Activated T-cell treated with anti-CD3 and anti-CD28 coated beads, Interleukin-2, amount 50 U/mL, for 72 hours (primary cell): ENCODE measurements around the gene UBE2S. TPM values are rescaled to one million over a fixed set of nuclear protein-coding genes. Genes with fewer than 3 reads are reported as not detected.

Experiments
- ATAC-seq, 2 donors: fragments of 150-1000 bp; cut with Tn5 transposase; replicated peaks in 1 of 2; 2 replicates each; pipeline ENCODE4 v1.10.0; 2021; ENCODE audit warnings: moderate library complexity in 2 of 2, mild to moderate bottlenecking in 1 of 2
- DNase-seq, 2 donors: peaks; one replicate each; pipeline ENCODE4 v3.0.0; 2021 to 2022; ENCODE audit warnings: mixed read lengths in 1 of 2
- H3K27ac Mint-ChIP-seq: one replicate; pipeline ENCODE4 v1.8.0; 2022; ENCODE audit warnings: mild to moderate bottlenecking, moderate library complexity, mixed read lengths
- H3K27me3 Mint-ChIP-seq: one replicate; pipeline ENCODE4 v1.8.0; 2022; ENCODE audit warnings: low read depth, mixed read lengths
- H3K36me3 Mint-ChIP-seq, 2 donors: one replicate each; pipeline ENCODE4 v1.8.0; 2022; ENCODE audit warnings: mixed read lengths in 2 of 2, mild to moderate bottlenecking in 1 of 2; ENCODE audit not compliant: insufficient read depth in 2 of 2
- H3K4me1 Mint-ChIP-seq: one replicate; pipeline ENCODE4 v1.8.0; 2022; ENCODE audit warnings: low read depth, mixed read lengths
- H3K4me3 Mint-ChIP-seq, 2 donors: one replicate each; pipeline ENCODE4 v1.8.0; 2022; ENCODE audit warnings: mild to moderate bottlenecking in 2 of 2, mixed read lengths in 2 of 2, moderate library complexity in 2 of 2
- H3K9me3 Mint-ChIP-seq, 2 donors: one replicate each; pipeline ENCODE4 v1.8.0; 2022; ENCODE audit warnings: mixed read lengths in 2 of 2
- total RNA-seq, 2 donors: library from RNA; stranded (reverse); gene quantifications; one replicate each; pipeline ENCODE4 v1.2.3, GENCODE V29; 2022

UBE2S gene
- total RNA-seq, 2 donors from 2014 or later = 192 to 223 TPM

- DNase-seq (no peak), ATAC-seq (no peak)
- Mint-ChIP-seq H3K9me3 (peaks cover 0 to 2% of the 10 kb centered on the region in 2 donors), H3K36me3 (peaks cover 5 to 6% of the 10 kb centered on the region in 2 donors), H3K4me1 (peaks cover 25% of the 10 kb centered on the region), H3K27ac (no peak overlapping the region), H3K27me3 (peaks cover 51% of the 10 kb centered on the region), H3K4me3 (no peak overlapping the region)
These were observed 37.1 kb upstream of the UBE2S start for GRCh38 chr19:55444646-55445045.

- Mint-ChIP-seq H3K27me3 (peaks cover 58% of the 10 kb centered on the region), H3K27ac (no peak overlapping the region), H3K4me1 (peaks cover 25% of the 10 kb centered on the region), H3K9me3 (peaks cover 0 to 2% of the 10 kb centered on the region in 2 donors), H3K36me3 (peaks cover 5 to 6% of the 10 kb centered on the region in 2 donors), H3K4me3 (no peak overlapping the region)
- no peak for ATAC-seq
- no peak for DNase-seq
These were observed 36.4 kb upstream of the UBE2S start for GRCh38 chr19:55443824-55444480.

- H3K36me3 Mint-ChIP-seq = peaks cover 5 to 6% of the 10 kb centered on the region in 2 donors
- H3K4me3 Mint-ChIP-seq = peak within 1 kb of the TSS; percentile 44 to 53
- H3K27ac Mint-ChIP-seq = no peak within 1 kb of the TSS
- H3K27me3 Mint-ChIP-seq = peaks cover 62% of the 10 kb centered on the region
- ATAC-seq (no peak), DNase-seq (no peak)
- H3K9me3 Mint-ChIP-seq = peaks cover 0 to 2% of the 10 kb centered on the region in 2 donors
- peaks cover 25% of the 10 kb centered on the region for H3K4me1 Mint-ChIP-seq
These were observed 35.6 kb upstream of the UBE2S start, which contains the start of gene SHISA7 for GRCh38 chr19:55443045-55443823. Gene SHISA7, minus strand, starts transcription at chr19:55443300. Its CDS starts 437 bp downstream, at chr19:55442863.

GRCh38 chr19:55442372-55442961 is 34.9 kb upstream of the UBE2S start:
- H3K36me3 Mint-ChIP-seq = peaks cover 5 to 6% of the 10 kb centered on the region in 2 donors
- DNase-seq (peak in 1 of 2 donors; percentile 34), ATAC-seq (peak; percentile 39 to 47)
- peaks cover 25% of the 10 kb centered on the region for H3K4me1 Mint-ChIP-seq
- peaks cover 65% of the 10 kb centered on the region for H3K27me3 Mint-ChIP-seq
- H3K27ac Mint-ChIP-seq = no peak overlapping the region
- peak overlapping the region in 1 of 2 donors; percentile 44 for H3K4me3 Mint-ChIP-seq
- peaks cover 0 to 2% of the 10 kb centered on the region in 2 donors for H3K9me3 Mint-ChIP-seq

- Mint-ChIP-seq H3K27me3 (peaks cover 71% of the 10 kb centered on the region), H3K4me3 (peak overlapping the region; percentile 34 to 78), H3K27ac (no peak overlapping the region), H3K36me3 (peaks cover 5 to 6% of the 10 kb centered on the region in 2 donors), H3K9me3 (peaks cover 0 to 2% of the 10 kb centered on the region in 2 donors), H3K4me1 (peaks cover 25% of the 10 kb centered on the region)
- ATAC-seq (peak; percentile 33 to 36), DNase-seq (peak; percentile 31 to 39)
These were observed 34.2 kb upstream of the UBE2S start for GRCh38 chr19:55441692-55442321.

- no peak for DNase-seq
- ATAC-seq = peak in 1 of 2 donors; percentile 19
- Mint-ChIP-seq H3K4me3 (peak overlapping the region; percentile 34 to 78), H3K27ac (no peak overlapping the region), H3K36me3 (peaks cover 5 to 6% of the 10 kb centered on the region in 2 donors), H3K4me1 (peaks cover 25% of the 10 kb centered on the region), H3K27me3 (peaks cover 72% of the 10 kb centered on the region), H3K9me3 (peaks cover 0 to 2% of the 10 kb centered on the region in 2 donors)
These were observed 33.7 kb upstream of the UBE2S start for GRCh38 chr19:55441319-55441691.

- peaks cover 0 to 2% of the 10 kb centered on the region in 2 donors for H3K9me3 Mint-ChIP-seq
- peak overlapping the region; percentile 34 to 78 for H3K4me3 Mint-ChIP-seq
- DNase-seq = peak; percentile 36 to 52
- H3K4me1 Mint-ChIP-seq = peaks cover 25% of the 10 kb centered on the region
- no peak overlapping the region for H3K27ac Mint-ChIP-seq
- peak; percentile 32 to 61 for ATAC-seq
- H3K36me3 Mint-ChIP-seq = peaks cover 5 to 6% of the 10 kb centered on the region in 2 donors
- H3K27me3 Mint-ChIP-seq = peaks cover 66% of the 10 kb centered on the region
These were observed 33.0 kb upstream of the UBE2S start for GRCh38 chr19:55440411-55441105.

GRCh38 chr19:55439052-55439451 is 31.5 kb upstream of the UBE2S start:
- Mint-ChIP-seq H3K36me3 (peaks cover 5 to 6% of the 10 kb centered on the region in 2 donors), H3K27me3 (peaks cover 55% of the 10 kb centered on the region), H3K27ac (no peak overlapping the region), H3K4me3 (peak overlapping the region in 1 of 2 donors; percentile 37), H3K9me3 (peaks cover 0 to 2% of the 10 kb centered on the region in 2 donors), H3K4me1 (peaks cover 25% of the 10 kb centered on the region)
- DNase-seq (no peak), ATAC-seq (no peak)

GRCh38 chr19:55437410-55437809 is 29.8 kb upstream of the UBE2S start:
- Mint-ChIP-seq H3K4me1 (peaks cover 13% of the 10 kb centered on the region), H3K9me3 (peaks cover 0 to 2% of the 10 kb centered on the region in 2 donors), H3K36me3 (peaks cover 5 to 6% of the 10 kb centered on the region in 2 donors), H3K4me3 (no peak overlapping the region), H3K27ac (no peak overlapping the region), H3K27me3 (peaks cover 44% of the 10 kb centered on the region)
- DNase-seq (no peak), ATAC-seq (peak in 1 of 2 donors; percentile 41)

GRCh38 chr19:55436847-55437246 is 29.3 kb upstream of the UBE2S start:
- ATAC-seq (no peak), DNase-seq (no peak)
- H3K27me3 Mint-ChIP-seq = peaks cover 49% of the 10 kb centered on the region
- H3K9me3 Mint-ChIP-seq = peaks cover 0 to 2% of the 10 kb centered on the region in 2 donors
- H3K4me1 Mint-ChIP-seq = peaks cover 12% of the 10 kb centered on the region
- H3K27ac Mint-ChIP-seq = no peak overlapping the region
- H3K4me3 Mint-ChIP-seq = no peak overlapping the region
- H3K36me3 Mint-ChIP-seq = peaks cover 5 to 6% of the 10 kb centered on the region in 2 donors

- Mint-ChIP-seq H3K27me3 (peaks cover 43% of the 10 kb centered on the region), H3K4me3 (no peak overlapping the region), H3K9me3 (no peaks in the 10 kb centered on the region), H3K36me3 (no peaks in the 10 kb centered on the region), H3K4me1 (no peaks in the 10 kb centered on the region), H3K27ac (no peak overlapping the region)
- no peak for ATAC-seq
- DNase-seq = no peak
These were observed 27.4 kb upstream of the UBE2S start for GRCh38 chr19:55435020-55435419.

- H3K4me3 Mint-ChIP-seq = no peak overlapping the region
- no peaks in the 10 kb centered on the region for H3K36me3 Mint-ChIP-seq
- DNase-seq (no peak), ATAC-seq (no peak)
- H3K9me3 Mint-ChIP-seq = no peaks in the 10 kb centered on the region
- H3K27me3 Mint-ChIP-seq = peaks cover 37% of the 10 kb centered on the region
- H3K27ac Mint-ChIP-seq = no peak overlapping the region
- H3K4me1 Mint-ChIP-seq = no peaks in the 10 kb centered on the region
These were observed 26.9 kb upstream of the UBE2S start for GRCh38 chr19:55434356-55434919.
